H1 (cell line): ENCODE data around the gene CEP85L. TPM values are rescaled to one million over a fixed set of nuclear protein-coding genes. Genes with fewer than 3 reads are reported as not detected.

Source experiments
- CTCF ChIA-PET: fragments of 300-600 bp; sonication (Branson Sonifier 250); formaldehyde crosslinking; loops from one replicate; lab custom pipeline; 2021; ENCODE audit not compliant: partially characterized antibody; lab: Charles Lee
- POLR2A ChIA-PET: fragments of 300-600 bp; sonication (Branson Sonifier 250); formaldehyde crosslinking; loops from one replicate; lab custom pipeline; 2021; ENCODE audit warnings: inconsistent platforms; ENCODE audit not compliant: partially characterized antibody; lab: Charles Lee
- DNase-seq, 2 experiments: peaks; one replicate each; pipeline versions ENCODE4 v3.0.0 to v3.0.0-alpha.2; 2010 to 2022; ENCODE audit warnings: low spot score in 2 of 2, low read depth in 1 of 2, mixed read lengths in 1 of 2
- FAIRE-seq: peaks from 2 replicates; lab custom pipeline; 2011; peaks lifted over from hg19 to GRCh38; lab: Jason Lieb, UNC
- H2AFZ ChIP-seq: 2 replicates; pipeline ENCODE4 v1.8.1; 2012; ENCODE audit warnings: low read length, inconsistent platforms
- H2AK5ac ChIP-seq: 2 replicates; pipeline ENCODE4 v1.6.1; 2013; ENCODE audit warnings: low read depth, low read length
- H2BK120ac ChIP-seq: replicated peaks from 2 replicates; pipeline ENCODE3; 2013; ENCODE audit warnings: low read depth, low read length, inconsistent platforms
- H2BK12ac ChIP-seq: 2 replicates; pipeline ENCODE4 v1.6.1; 2013; ENCODE audit warnings: low read depth, low read length
- H2BK15ac ChIP-seq: 2 replicates; pipeline ENCODE4 v1.6.1; 2013; ENCODE audit warnings: low read length
- H2BK20ac ChIP-seq: 2 replicates; pipeline ENCODE4 v1.6.1; 2013; ENCODE audit warnings: low read length
- H2BK5ac ChIP-seq: 2 replicates; pipeline ENCODE4 v1.6.1; 2013; ENCODE audit warnings: low read depth, low read length
- H3K14ac ChIP-seq: 2 replicates; pipeline ENCODE4 v1.6.1; 2013; ENCODE audit warnings: inconsistent platforms; ENCODE audit not compliant: insufficient read length
- H3K18ac ChIP-seq: 2 replicates; pipeline ENCODE4 v1.6.1; 2013; ENCODE audit warnings: low read length; ENCODE audit errors: extremely low read depth
- H3K23ac ChIP-seq: 2 replicates; pipeline ENCODE4 v1.6.1; 2013; ENCODE audit warnings: inconsistent platforms; ENCODE audit not compliant: insufficient read length
- H3K23me2 ChIP-seq: 2 replicates; pipeline ENCODE4 v1.6.1; 2013; ENCODE audit warnings: low read depth, low read length
- H3K27ac ChIP-seq: 2 replicates; pipeline ENCODE4 v1.6.1; 2011; ENCODE audit warnings: low read depth, low read length, inconsistent platforms
- H3K27me3 ChIP-seq, 4 experiments: replicated peaks in 1 of 4; 1 replicate in 1 of 4; 2 replicates in 3 of 4; pipeline versions ENCODE4 v1.6.1 to v1.8.1; 2011 to 2013; ENCODE audit warnings: low read length in 3 of 4, mild to moderate bottlenecking in 3 of 4, inconsistent platforms in 2 of 4, mixed read lengths in 2 of 4, moderate library complexity in 1 of 4; ENCODE audit not compliant: control insufficient read depth in 3 of 4, insufficient read depth in 3 of 4; ENCODE audit errors: extremely low read depth in 1 of 4
- H3K36me3 ChIP-seq, 4 experiments: 2 replicates each; pipeline versions ENCODE4 v1.6.1 to v1.8.1; 2011 to 2013; ENCODE audit warnings: mild to moderate bottlenecking in 4 of 4, low read length in 3 of 4, moderate library complexity in 2 of 4, control low read depth in 1 of 4, inconsistent platforms in 1 of 4; ENCODE audit not compliant: insufficient read depth in 4 of 4, control insufficient read depth in 2 of 4
- H3K4ac ChIP-seq: replicated peaks from 2 replicates; pipeline ENCODE3; 2013; ENCODE audit warnings: low read length, low read depth, mixed read lengths, inconsistent platforms; ENCODE audit not compliant: insufficient read length
- H3K4me1 ChIP-seq, 4 experiments: replicated peaks in 1 of 4; 1 replicate in 1 of 4; 2 replicates in 3 of 4; pipeline versions ENCODE4 v1.6.1 to v1.8.1; 2011 to 2013; ENCODE audit warnings: low read length in 3 of 4, inconsistent platforms in 2 of 4, mixed read lengths in 1 of 4; ENCODE audit not compliant: insufficient read depth in 4 of 4, control insufficient read depth in 3 of 4
- H3K4me2 ChIP-seq, 2 experiments: 2 replicates each; pipeline versions ENCODE4 v1.6.1 to v1.8.1; 2011 to 2013; ENCODE audit warnings: low read depth in 2 of 2, low read length in 2 of 2, control low read depth in 1 of 2, inconsistent platforms in 1 of 2, mild to moderate bottlenecking in 1 of 2; ENCODE audit not compliant: insufficient read depth in 1 of 2
- H3K4me3 ChIP-seq, 4 experiments: fragments of 200-600, 300-600 bp in 1 of 4; sonication (generic), shearing (Covaris generic), sonication (Bioruptor Twin) in 1 of 4; 2 replicates each; pipeline versions ENCODE4 v1.5.1 to v1.8.1; 2011 to 2016; ENCODE audit warnings: low read length in 4 of 4, low read depth in 3 of 4, control low read depth in 2 of 4, inconsistent platforms in 2 of 4, mild to moderate bottlenecking in 2 of 4, mixed read lengths in 1 of 4, moderate library complexity in 1 of 4; ENCODE audit not compliant: insufficient read depth in 2 of 4; ENCODE audit errors: extremely low read depth in 1 of 4
- H3K56ac ChIP-seq: replicated peaks from 2 replicates; pipeline ENCODE3; 2013; ENCODE audit warnings: low read depth, mild to moderate bottlenecking, mixed read lengths, low read length, inconsistent platforms; ENCODE audit not compliant: insufficient read length
- H3K79me1 ChIP-seq: 2 replicates; pipeline ENCODE4 v1.6.1; 2013; ENCODE audit warnings: low read depth, low read length, control low read depth
- H3K79me2 ChIP-seq, 2 experiments: 2 replicates each; pipeline versions ENCODE4 v1.6.1 to v1.8.1; 2012 to 2013; ENCODE audit warnings: low read length in 2 of 2, mild to moderate bottlenecking in 2 of 2, inconsistent platforms in 1 of 2; ENCODE audit not compliant: insufficient read depth in 2 of 2, control insufficient read depth in 1 of 2
- H3K9ac ChIP-seq, 4 experiments: replicated peaks in 1 of 4; 1 replicate in 1 of 4; 2 replicates in 3 of 4; pipeline versions ENCODE4 v1.6.1 to v1.8.1; 2011 to 2013; ENCODE audit warnings: low read depth in 3 of 4, low read length in 3 of 4, control low read depth in 2 of 4, mild to moderate bottlenecking in 2 of 4, moderate library complexity in 2 of 4, inconsistent platforms in 1 of 4; ENCODE audit errors: extremely low read depth in 1 of 4
- H3K9me3 ChIP-seq, 2 experiments: 2 replicates each; pipeline versions ENCODE4 v1.6.1 to v1.8.1; 2012 to 2013; ENCODE audit warnings: mild to moderate bottlenecking in 2 of 2, moderate library complexity in 2 of 2, control low read depth in 1 of 2, inconsistent platforms in 1 of 2, low read depth in 1 of 2, low read length in 1 of 2, mixed read lengths in 1 of 2; ENCODE audit not compliant: insufficient read depth in 2 of 2
- H4K20me1 ChIP-seq, 2 experiments: replicated peaks in 1 of 2; 2 replicates each; pipeline versions ENCODE3 to v1.8.1; 2011 to 2013; ENCODE audit warnings: inconsistent platforms in 2 of 2, low read length in 2 of 2, mild to moderate bottlenecking in 1 of 2; ENCODE audit not compliant: insufficient read depth in 2 of 2, control insufficient read depth in 1 of 2
- H4K5ac ChIP-seq: 2 replicates; pipeline ENCODE4 v1.6.1; 2013; ENCODE audit warnings: low read length, low read depth, mixed read lengths, inconsistent platforms; ENCODE audit not compliant: insufficient read length
- H4K8ac ChIP-seq: 2 replicates; pipeline ENCODE4 v1.8.0; 2013; ENCODE audit warnings: mild to moderate bottlenecking, moderate library complexity, low read length, inconsistent platforms; ENCODE audit not compliant: insufficient read depth; ENCODE audit errors: extremely low read depth
- H4K91ac ChIP-seq: replicated peaks from 2 replicates; pipeline ENCODE3; 2013; ENCODE audit warnings: low read length, mixed read lengths, inconsistent platforms; ENCODE audit not compliant: insufficient read length
- BACH1 ChIP-seq: IDR thresholded peaks from 2 replicates; pipeline ENCODE4 v1.6.1; 2012; ENCODE audit warnings: low read length, improper control_type of control experiment
- CBX5 ChIP-seq: fragments of 300-800, 300-1000 bp; sonication (generic); IDR thresholded peaks from 2 replicates; pipeline ENCODE4 v1.7.1; 2016; ENCODE audit warnings: antibody characterized with exemption, low read length, low read depth
- CTBP2 ChIP-seq: IDR thresholded peaks from 2 replicates; pipeline ENCODE4 v1.7.0; 2011; ENCODE audit warnings: borderline replicate concordance, mild to moderate bottlenecking, moderate library complexity, mixed read lengths, low read length; ENCODE audit not compliant: insufficient read depth, insufficient read length
- EGR1 ChIP-seq: IDR thresholded peaks from 2 replicates; pipeline ENCODE4 v1.6.1; 2011; ENCODE audit warnings: low read depth, low read length, borderline replicate concordance
- GABPA ChIP-seq: IDR thresholded peaks from 2 replicates; pipeline ENCODE4 v1.6.1; 2011; ENCODE audit warnings: mild to moderate bottlenecking, low read length, moderate library complexity, borderline replicate concordance; ENCODE audit not compliant: insufficient read depth
- GTF2F1 ChIP-seq: IDR thresholded peaks from 2 replicates; pipeline ENCODE4 v1.6.1; 2012; ENCODE audit warnings: low read depth, low read length, improper control_type of control experiment, borderline replicate concordance
- PHF8 ChIP-seq: fragments of 200-600 bp; sonication (generic); conservative IDR thresholded peaks from 2 replicates; pipeline ENCODE4 v1.7.1; 2012; ENCODE audit warnings: low read depth, mild to moderate bottlenecking, inconsistent platforms, low read length, moderate library complexity
- RAD21 ChIP-seq, 2 experiments: IDR thresholded peaks in 1 of 2; conservative IDR thresholded peaks in 1 of 2; 2 replicates each; pipeline ENCODE4 v1.6.1; 2011; ENCODE audit warnings: low read depth in 2 of 2, low read length in 2 of 2, improper control_type of control experiment in 1 of 2, inconsistent platforms in 1 of 2, mild to moderate bottlenecking in 1 of 2, moderate library complexity in 1 of 2
- RNF2 ChIP-seq: fragments of 200-900, 300-1000 bp; sonication (generic); IDR thresholded peaks from 2 replicates; pipeline ENCODE4 v1.7.1; 2016; ENCODE audit warnings: borderline replicate concordance, low read depth, mild to moderate bottlenecking, antibody characterized with exemption, low read length; ENCODE audit not compliant: poor library complexity, severe bottlenecking; ENCODE audit errors: missing control alignments
- SIRT6 ChIP-seq: IDR thresholded peaks from one replicate; pipeline ENCODE4 v1.7.1; 2012; ENCODE audit warnings: low read length, inconsistent platforms
- SIX5 ChIP-seq: IDR thresholded peaks from 2 replicates; pipeline ENCODE4 v1.6.1; 2011; ENCODE audit warnings: mild to moderate bottlenecking, low read depth, low read length
- SP2 ChIP-seq: IDR thresholded peaks from 2 replicates; pipeline ENCODE4 v1.6.1; 2012; ENCODE audit warnings: mild to moderate bottlenecking, low read length, inconsistent platforms
- SUZ12 ChIP-seq: fragments of 200-600 bp; sonication (generic); IDR thresholded peaks from 2 replicates; pipeline ENCODE4 v1.6.1; 2012; ENCODE audit warnings: mild to moderate bottlenecking, inconsistent platforms, low read length, moderate library complexity, mixed read lengths
- TAF1 ChIP-seq: IDR thresholded peaks from 2 replicates; pipeline ENCODE4 v1.6.1; 2011; ENCODE audit warnings: mild to moderate bottlenecking, low read depth, low read length
- TBP ChIP-seq: IDR thresholded peaks from 2 replicates; pipeline ENCODE4 v1.6.1; 2011; ENCODE audit warnings: low read depth, low read length, improper control_type of control experiment
- WGBS, 2 experiments: shearing (Covaris generic) in 1 of 2; methylation state at CpG; one replicate each; pipeline versions ENCODE4 v1.1.6 to v1.1.7; 2013 to 2015; ENCODE audit warnings: low lambda C conversion rate in 2 of 2, mixed read lengths in 2 of 2, inconsistent platforms in 1 of 2, low coverage in 1 of 2, missing lambda C conversion rate in 1 of 2; ENCODE audit not compliant: insufficient replicate concordance in 2 of 2, insufficient coverage in 1 of 2, insufficient read length in 1 of 2; ENCODE audit errors: extremely low coverage in 1 of 2, missing lambda C conversion rate in 1 of 2; 5-methylcytosine and 5-hydroxymethylcytosine counted together
- polyA plus RNA-seq, 7 experiments: library from polyadenylated mRNA; depleted of rRNA in 3 of 7; stranded (reverse) in 5 of 7; unstranded in 2 of 7; fragments of >200 nt in 5 of 7; fragments of 200-250 nt in 2 of 7; gene quantifications; 1 replicate in 5 of 7; 2 replicates in 1 of 7; 4 replicates in 1 of 7; pipeline versions ENCODE4 v1.2.1 to v1.2.3, GENCODE V29; 2011 to 2013; ENCODE audit warnings: missing spikeins in 2 of 7, mixed read lengths in 2 of 7
- total RNA-seq: library from RNA; stranded (reverse); fragmentation: NEBNext Ultra II Directional; extraction: Animal tissue kit (Norgen Biotek cat#: 25700); gene quantifications from 2 replicates; pipeline ENCODE4 v1.2.1, GENCODE V29; 2021

CEP85L gene
- total and polyA plus RNA-seq, 2 of the 8 experiments (the other 6 are each of a cell fraction or from before 2014, with no cell fraction given) = 3.2 to 27.6 TPM

GRCh38 chr6:118603372-118603771 lies 48.0 kb downstream of the CEP85L start:
- Histone ChIP-seq H3K27me3 (no peaks in the 10 kb centered on the region), H3K14ac (no peak overlapping the region), H2BK120ac (no peak overlapping the region), H3K79me1 (no peaks in the 10 kb centered on the region), H3K9ac (no peak overlapping the region), H2BK15ac (no peak overlapping the region), H4K8ac (no peak overlapping the region), H3K9me3 (no peaks in the 10 kb centered on the region; a peak in 1 of 4 replicates), H3K18ac (no peak overlapping the region), H3K23me2 (no peaks in the 10 kb centered on the region), H3K4me2 (no peak overlapping the region), H3K56ac (no peak overlapping the region), H2AFZ (no peak overlapping the region), H3K4me3 (no peak overlapping the region), H3K79me2 (no peaks in the 10 kb centered on the region), H2BK5ac (no peak overlapping the region), H2BK20ac (no peak overlapping the region), H3K36me3 (no peaks in the 10 kb centered on the region; a peak in 1 of 8 replicates), H3K4me1 (no peaks in the 10 kb centered on the region), H2AK5ac (no peak overlapping the region), H4K5ac (no peak overlapping the region), H4K20me1 (no peaks in the 10 kb centered on the region), H3K4ac (no peak overlapping the region), H4K91ac (no peak overlapping the region), H3K27ac (no peak overlapping the region), H3K23ac (no peak overlapping the region), H2BK12ac (no peak overlapping the region)
- FAIRE-seq = no peak
- POLR2A ChIA-PET = no interaction called here
- WGBS, 2 experiments = 92% methylated on average over 2 of the region's 2 CpGs; no CpG with 5 or more reads in 1 of the 2 experiments
- DNase-seq = no peak
- CTCF ChIA-PET = interaction anchor here (0.9 kb wide), 1 partner anchor 14 kb away, joined by 4 read pairs; no protein-coding TSS in a partner anchor
- TF ChIP-seq TBP (no peak), RAD21 (IDR thresholded peaks at IDR 0.05 in 1 of 2, conservative IDR thresholded peaks at IDR 0.05 in 1 of 2; ENCODE audit: low read depth in 2 of 2, low read length in 2 of 2) (no peak), RNF2 (no peak), GTF2F1 (no peak), SP2 (no peak), SUZ12 (no peak), TAF1 (no peak), SIRT6 (no peak), CBX5 (no peak), CTBP2 (no peak), PHF8 (no peak), BACH1 (no peak), EGR1 (no peak), GABPA (no peak), SIX5 (no peak)
